Tibial nerve (tissue), 4 donors: ENCODE data around the gene LGI4. TPM values are rescaled to one million over a fixed set of nuclear protein-coding genes. Genes with fewer than 3 reads are reported as not detected.

Source experiments
- DNase-seq, 2 donors: peaks; one replicate each; pipeline ENCODE4 v3.0.0-alpha.2; 2019; ENCODE audit warnings: low spot score in 2 of 2
- H3K27ac ChIP-seq, 4 donors: fragments of 200-600 bp; sonication (generic) in 3 of 4; one replicate each; pipeline ENCODE4 v1.5.1; 2017 to 2019; ENCODE audit warnings: mild to moderate bottlenecking in 1 of 4
- H3K27me3 ChIP-seq, 2 donors: fragments of 200-600 bp; sonication (generic) in 1 of 2; one replicate each; pipeline versions ENCODE4 v1.5.1 to v1.6.0; 2017 to 2019
- H3K36me3 ChIP-seq, 3 donors: fragments of 200-600 bp; sonication (generic); one replicate each; pipeline ENCODE4 v1.5.1; 2018 to 2019
- H3K4me1 ChIP-seq, 4 donors: fragments of 200-600 bp; sonication (generic) in 3 of 4; one replicate each; pipeline ENCODE4 v1.5.1; 2017 to 2019
- H3K4me3 ChIP-seq, 4 donors: fragments of 200-600 bp; sonication (generic) in 3 of 4; one replicate each; pipeline ENCODE4 v1.5.1; 2017 to 2019; ENCODE audit warnings: mild to moderate bottlenecking in 1 of 4, moderate library complexity in 1 of 4
- H3K9me3 ChIP-seq, 4 donors: fragments of 200-600 bp; sonication (generic) in 3 of 4; one replicate each; pipeline ENCODE4 v1.5.1; 2017 to 2019
- EP300 ChIP-seq, 2 donors: sonication (generic); formaldehyde crosslinking; IDR thresholded peaks; one replicate each; pipeline ENCODE4 v1.6.1; 2017; ENCODE audit warnings: antibody characterized with exemption in 2 of 2, mild to moderate bottlenecking in 1 of 2
- POLR2A ChIP-seq, 2 donors: fragments of 450-650 bp; IDR thresholded peaks; one replicate each; pipeline ENCODE4 v1.6.1; 2017; ENCODE audit warnings: antibody characterized with exemption in 2 of 2, mild to moderate bottlenecking in 2 of 2, moderate library complexity in 2 of 2
- WGBS, 2 donors: methylation state at CpG; one replicate each; pipeline ENCODE4 v1.1.5; 2018; 5-methylcytosine and 5-hydroxymethylcytosine counted together
- total RNA-seq, 4 donors: library from RNA; depleted of rRNA; stranded (reverse); fragments of >200 nt; gene quantifications; one replicate each; pipeline ENCODE4 v1.1.0, GENCODE V29; 2016
- TF ChIP-seq, protein P1 (sequence below), 5 experiments: fragments of 200-600 bp in 3 of 5; fragments of 450-650 bp in 2 of 5; sonication (generic) in 3 of 5; IDR thresholded peaks; one replicate each; pipeline ENCODE4 v1.5.1; 2016 to 2019; ENCODE audit warnings: antibody characterized with exemption in 5 of 5, mild to moderate bottlenecking in 3 of 5, moderate library complexity in 2 of 5

The LGI4 gene
- total RNA-seq, 4 donors from 2014 or later, result 207 to 323 (median 302) TPM

- no peaks in the 10 kb centered on the region for H3K9me3 ChIP-seq
- DNase-seq, result no peak
- 32 to 42% methylated on average over 18 to 20 of the region's 21 CpGs for WGBS, 2 donors
- no peaks in the 10 kb centered on the region for H3K36me3 ChIP-seq
- H3K27ac ChIP-seq, result peak overlapping the region; percentile 24 to 78 (median 56)
- no peaks in the 10 kb centered on the region for H3K27me3 ChIP-seq
- TF ChIP-seq EP300 (IDR thresholded peaks at IDR 0.05) (no peak), POLR2A (IDR thresholded peaks at IDR 0.05) (no peak)
- TF ChIP-seq, protein P1, sequence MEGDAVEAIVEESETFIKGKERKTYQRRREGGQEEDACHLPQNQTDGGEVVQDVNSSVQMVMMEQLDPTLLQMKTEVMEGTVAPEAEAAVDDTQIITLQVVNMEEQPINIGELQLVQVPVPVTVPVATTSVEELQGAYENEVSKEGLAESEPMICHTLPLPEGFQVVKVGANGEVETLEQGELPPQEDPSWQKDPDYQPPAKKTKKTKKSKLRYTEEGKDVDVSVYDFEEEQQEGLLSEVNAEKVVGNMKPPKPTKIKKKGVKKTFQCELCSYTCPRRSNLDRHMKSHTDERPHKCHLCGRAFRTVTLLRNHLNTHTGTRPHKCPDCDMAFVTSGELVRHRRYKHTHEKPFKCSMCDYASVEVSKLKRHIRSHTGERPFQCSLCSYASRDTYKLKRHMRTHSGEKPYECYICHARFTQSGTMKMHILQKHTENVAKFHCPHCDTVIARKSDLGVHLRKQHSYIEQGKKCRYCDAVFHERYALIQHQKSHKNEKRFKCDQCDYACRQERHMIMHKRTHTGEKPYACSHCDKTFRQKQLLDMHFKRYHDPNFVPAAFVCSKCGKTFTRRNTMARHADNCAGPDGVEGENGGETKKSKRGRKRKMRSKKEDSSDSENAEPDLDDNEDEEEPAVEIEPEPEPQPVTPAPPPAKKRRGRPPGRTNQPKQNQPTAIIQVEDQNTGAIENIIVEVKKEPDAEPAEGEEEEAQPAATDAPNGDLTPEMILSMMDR (IDR thresholded peaks at IDR 0.05), result no peak
- H3K4me3 ChIP-seq, result peak overlapping the region in 3 of 4 donors; percentile 31 to 43 (median 38)
- peaks cover 0 to 64% (median 29%) of the 10 kb centered on the region in 4 donors for H3K4me1 ChIP-seq
These were observed 7.2 kb upstream of the LGI4 start for GRCh38 chr19:35141837-35142605.

DNA sequence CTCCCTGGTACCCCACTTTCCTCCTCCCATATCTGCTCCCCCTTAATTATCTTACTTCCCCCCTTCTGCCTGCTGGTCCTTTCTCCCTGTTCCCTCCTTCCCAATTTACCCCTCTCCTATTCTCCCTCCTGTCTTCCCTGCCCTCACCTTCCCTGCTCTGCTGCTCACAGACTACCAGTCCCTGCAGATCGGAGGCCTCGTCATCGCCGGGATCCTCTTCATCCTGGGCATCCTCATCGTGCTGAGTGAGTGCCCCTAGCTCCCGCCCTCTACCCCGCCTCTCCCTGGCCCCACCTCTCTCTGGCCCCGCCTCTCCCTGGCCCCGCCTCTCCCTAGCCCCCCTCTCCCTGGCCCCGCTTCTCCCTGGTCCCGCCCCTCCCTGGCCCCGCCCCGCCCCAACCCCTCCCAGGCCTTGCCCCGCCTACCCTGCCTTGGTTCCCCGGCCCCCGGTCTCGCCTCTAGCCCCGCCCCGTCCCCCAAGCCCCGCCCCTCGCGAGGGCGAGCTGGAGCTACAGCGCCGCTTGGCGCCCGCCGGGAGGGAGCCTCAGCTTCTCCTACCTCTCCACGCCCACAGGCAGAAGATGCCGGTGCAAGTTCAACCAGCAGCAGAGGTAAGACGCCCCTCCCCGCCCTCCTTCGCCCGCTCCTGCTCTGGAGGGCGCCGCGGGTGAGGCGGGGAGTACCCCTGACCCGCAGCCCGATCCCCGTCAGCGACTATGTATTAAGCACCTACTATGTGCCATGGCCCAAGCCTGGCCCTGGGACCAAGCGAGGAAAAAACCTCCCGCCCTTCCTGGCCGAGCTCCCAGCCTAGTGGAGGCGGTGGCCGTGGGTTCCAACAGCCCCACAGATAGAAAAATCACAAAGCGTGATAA, 6.3 kb upstream of the LGI4 start:
- no peaks in the 10 kb centered on the region for H3K27me3 ChIP-seq
- peaks cover 0 to 72% (median 37%) of the 10 kb centered on the region in 4 donors for H3K4me1 ChIP-seq
- H3K9me3 ChIP-seq, result no peaks in the 10 kb centered on the region
- WGBS, 2 donors, result 10 to 11% methylated on average over 26 to 33 of the region's 48 CpGs
- TF ChIP-seq EP300 (IDR thresholded peaks at IDR 0.05), result peak in 1 of 2 donors; percentile 99
- TF ChIP-seq POLR2A (IDR thresholded peaks at IDR 0.05), result peak; percentile 78 to 98
- TF ChIP-seq, protein P1 (IDR thresholded peaks at IDR 0.05), result peak; percentile 41 to 81 (median 66)
- no peaks in the 10 kb centered on the region for H3K36me3 ChIP-seq
- peak; percentile 94 for DNase-seq
- H3K4me3 ChIP-seq, result peak overlapping the region; percentile 48 to 62 (median 54)
- peak overlapping the region; percentile 88 to 99 (median 96) for H3K27ac ChIP-seq

- peak overlapping the region; percentile 88 to 99 (median 96) for H3K27ac ChIP-seq
- peak overlapping the region; percentile 48 to 62 (median 54) for H3K4me3 ChIP-seq
- TF ChIP-seq EP300 (IDR thresholded peaks at IDR 0.05) (no peak), POLR2A (IDR thresholded peaks at IDR 0.05) (no peak)
- TF ChIP-seq, protein P1 (IDR thresholded peaks at IDR 0.05), result no peak
- H3K9me3 ChIP-seq, result no peaks in the 10 kb centered on the region
- H3K27me3 ChIP-seq, result no peaks in the 10 kb centered on the region
- no peaks in the 10 kb centered on the region for H3K36me3 ChIP-seq
- 23 to 27% methylated on average over 12 of the region's 12 CpGs for WGBS, 2 donors
- H3K4me1 ChIP-seq, result peaks cover 0 to 80% (median 43%) of the 10 kb centered on the region in 4 donors
- DNase-seq, result no peak
These were observed 5.5 kb upstream of the LGI4 start for GRCh38 chr19:35140207-35140961.

- DNase-seq, result peak in 1 of 2 donors; percentile 44
- Histone ChIP-seq H3K4me1 (peaks cover 0 to 65% (median 45%) of the 10 kb centered on the region in 4 donors), H3K27me3 (no peaks in the 10 kb centered on the region), H3K4me3 (peak within 1 kb of the TSS; percentile 48 to 62 (median 54)), H3K27ac (peak within 1 kb of the TSS; percentile 88 to 99 (median 96)), H3K36me3 (no peaks in the 10 kb centered on the region), H3K9me3 (no peaks in the 10 kb centered on the region)
- WGBS, 2 donors, result 20 to 29% methylated on average over 10 to 15 of the region's 18 CpGs
- TF ChIP-seq, protein P1 (IDR thresholded peaks at IDR 0.05), result no peak
These were observed 3.5 kb upstream of the LGI4 start, which contains the start of gene FXYD1 for GRCh38 chr19:35138305-35138892. FXYD1 (plus strand) TSS chr19:35138824; CDS start chr19:35140080, 1,256 bp downstream.
